ENCODE data around the gene ELAVL4. TPM values are rescaled to one million over a fixed set of nuclear protein-coding genes. Genes with fewer than 3 reads are reported as not detected.

ELAVL4 gene
- not detected in 2 replicates for total RNA-seq (2021)
- Bru-seq, nascent RNA, result percentile 6 among the genes with signal in this experiment
- percentile 3 among the genes with signal in this experiment for BruChase-seq, experiment 1, labeled RNA remaining after a 2-hour chase
- percentile 3 among the genes with signal in this experiment for BruChase-seq, experiment 2, labeled RNA remaining after a 6-hour chase
- long read RNA-seq, result 0 reads

DNA sequence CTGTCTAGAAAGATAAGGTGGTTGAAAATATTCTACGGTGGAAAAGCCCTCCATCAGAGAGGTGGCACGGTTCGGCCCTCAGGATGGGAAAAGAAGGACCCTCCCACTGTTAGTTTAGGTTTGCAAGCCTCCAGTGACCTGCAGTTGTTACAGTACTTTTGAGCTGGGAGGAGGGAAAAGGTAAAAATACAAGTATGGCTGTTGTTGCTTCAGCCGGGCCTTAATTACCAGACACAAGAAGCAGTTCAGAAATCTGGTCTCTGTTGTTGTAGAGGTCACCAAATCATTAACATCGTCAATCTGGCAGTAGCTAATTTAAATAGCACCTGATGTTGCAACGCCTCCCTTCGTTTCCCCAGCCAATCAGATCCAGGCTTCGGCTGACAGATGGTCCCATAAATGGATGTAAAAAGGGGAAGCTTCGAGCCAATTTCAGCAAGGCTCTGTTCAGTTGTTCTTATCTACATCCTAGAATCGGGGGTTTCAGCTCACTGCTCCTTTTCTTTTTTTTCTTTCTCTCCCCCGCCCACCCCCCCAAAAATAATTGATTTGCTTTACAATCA is at the start of gene ELAVL4:
ELAVL4 (plus strand) TSS at position 424 of the 563 bp plus-strand sequence. CDS start 270 bp downstream, outside the sequence.
- H3K4me1 ChIP-seq (ENCODE audit: insufficient read depth, low read length, poor library complexity, severe bottlenecking), result no peaks in the 10 kb centered on the region
- CTCF ChIA-PET, result no interaction called here

DNA sequence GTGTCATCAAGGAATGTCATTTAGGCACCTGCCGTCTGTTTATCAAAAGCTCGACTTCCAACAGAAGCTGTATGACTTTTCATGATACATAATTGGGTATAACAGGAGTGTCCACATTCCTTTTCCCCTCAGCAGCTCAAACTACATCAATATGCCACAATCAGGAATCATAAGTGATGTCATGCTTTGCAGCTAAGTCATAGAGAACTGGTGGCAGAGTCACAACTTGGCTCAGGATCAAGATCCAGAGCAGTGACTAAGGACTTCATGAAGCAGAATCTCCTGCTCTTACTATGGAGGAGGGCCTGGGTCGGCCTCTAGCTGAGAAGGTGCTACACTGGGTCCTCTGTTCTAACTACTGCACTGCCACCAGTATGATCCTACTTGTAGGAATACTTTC is 48.4 kb upstream of the ELAVL4 start:
- POLR2A ChIA-PET (ENCODE audit: low non-redundant PET), result no interaction called here
- no peak overlapping the region for H3K4me3 ChIP-seq (ENCODE audit: low read depth, low read length, poor library complexity, severe bottlenecking)
- peak; percentile 40 for DNase-seq (ENCODE audit: low spot score)
- no TSS peak for BruUV-seq (replicated peaks)
- H3K27ac ChIP-seq (ENCODE audit: low read depth, low read length, poor library complexity, severe bottlenecking), result no peak overlapping the region
- H3K4me1 ChIP-seq (ENCODE audit: insufficient read depth, low read length, poor library complexity, severe bottlenecking), result no peaks in the 10 kb centered on the region
- TF ChIP-seq, protein P1, sequence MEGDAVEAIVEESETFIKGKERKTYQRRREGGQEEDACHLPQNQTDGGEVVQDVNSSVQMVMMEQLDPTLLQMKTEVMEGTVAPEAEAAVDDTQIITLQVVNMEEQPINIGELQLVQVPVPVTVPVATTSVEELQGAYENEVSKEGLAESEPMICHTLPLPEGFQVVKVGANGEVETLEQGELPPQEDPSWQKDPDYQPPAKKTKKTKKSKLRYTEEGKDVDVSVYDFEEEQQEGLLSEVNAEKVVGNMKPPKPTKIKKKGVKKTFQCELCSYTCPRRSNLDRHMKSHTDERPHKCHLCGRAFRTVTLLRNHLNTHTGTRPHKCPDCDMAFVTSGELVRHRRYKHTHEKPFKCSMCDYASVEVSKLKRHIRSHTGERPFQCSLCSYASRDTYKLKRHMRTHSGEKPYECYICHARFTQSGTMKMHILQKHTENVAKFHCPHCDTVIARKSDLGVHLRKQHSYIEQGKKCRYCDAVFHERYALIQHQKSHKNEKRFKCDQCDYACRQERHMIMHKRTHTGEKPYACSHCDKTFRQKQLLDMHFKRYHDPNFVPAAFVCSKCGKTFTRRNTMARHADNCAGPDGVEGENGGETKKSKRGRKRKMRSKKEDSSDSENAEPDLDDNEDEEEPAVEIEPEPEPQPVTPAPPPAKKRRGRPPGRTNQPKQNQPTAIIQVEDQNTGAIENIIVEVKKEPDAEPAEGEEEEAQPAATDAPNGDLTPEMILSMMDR (conservative IDR thresholded peaks at IDR 0.05; ENCODE audit: low read depth, low read length), result no peak
- no peak for TF ChIP-seq EZH2 (IDR thresholded peaks at IDR 0.05; ENCODE audit: borderline replicate concordance, low read depth, low read length, poor library complexity, severe bottlenecking)
- intact Hi-C loops (cut with micrococcal nuclease; ENCODE audit: unreplicated experiment), result no loop called here
- no peaks in the 10 kb centered on the region for H3K36me3 ChIP-seq (ENCODE audit: insufficient read depth, low read length, poor library complexity, severe bottlenecking)
- H3K27me3 ChIP-seq (replicated peaks; ENCODE audit: insufficient read depth, low read depth, low read length, poor library complexity), result no peaks in the 10 kb centered on the region
- no peaks in the 10 kb centered on the region for H3K9me3 ChIP-seq (ENCODE audit: low read depth, low read length, poor library complexity, severe bottlenecking)
- CTCF ChIA-PET, result no interaction called here

More for the DNA sequence above, at the start of gene ELAVL4:
- TF ChIP-seq EZH2 (IDR thresholded peaks at IDR 0.05; ENCODE audit: borderline replicate concordance, low read depth, low read length, poor library complexity, severe bottlenecking), result no peak
- TF ChIP-seq, protein P1 (conservative IDR thresholded peaks at IDR 0.05; ENCODE audit: low read depth, low read length), result no peak
- Histone ChIP-seq H3K9me3 (ENCODE audit: low read depth, low read length, poor library complexity, severe bottlenecking) (no peaks in the 10 kb centered on the region), H3K27ac (ENCODE audit: low read depth, low read length, poor library complexity, severe bottlenecking) (no peak within 1 kb of the TSS), H3K4me3 (ENCODE audit: low read depth, low read length, poor library complexity, severe bottlenecking) (no peak within 1 kb of the TSS), H3K36me3 (ENCODE audit: insufficient read depth, low read length, poor library complexity, severe bottlenecking) (no peaks in the 10 kb centered on the region), H3K27me3 (replicated peaks; ENCODE audit: insufficient read depth, low read depth, low read length, poor library complexity) (peaks cover 79% of the 10 kb centered on the region)
- BruUV-seq (replicated peaks), result no TSS peak
- POLR2A ChIA-PET (ENCODE audit: low non-redundant PET), result no interaction called here
- DNase-seq (ENCODE audit: low spot score), result peak; percentile 1
- intact Hi-C loops (cut with micrococcal nuclease; ENCODE audit: unreplicated experiment), result no loop called here

DNA sequence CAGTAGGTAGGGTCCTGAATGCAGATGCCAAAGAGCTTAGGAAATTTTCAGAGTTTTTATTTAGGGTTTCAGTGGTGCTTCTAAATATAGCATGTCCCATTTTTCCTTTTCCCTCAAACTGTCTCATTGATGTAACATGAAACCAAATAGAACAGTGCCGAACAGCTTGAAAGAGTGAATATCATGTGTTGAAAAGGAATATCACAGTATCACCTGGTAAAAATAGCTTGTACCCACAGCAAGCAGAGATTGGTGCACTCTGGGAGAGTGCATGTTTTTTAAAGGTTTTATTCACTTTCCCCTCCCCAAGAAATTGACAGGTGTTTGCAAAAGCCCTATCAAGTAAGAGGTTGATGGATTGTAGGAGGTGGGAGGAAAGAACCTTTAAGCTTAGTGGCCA is 41.9 kb upstream of the ELAVL4 start:
- no peak for DNase-seq (ENCODE audit: low spot score)
- ChIA-PET CTCF (no interaction called here), POLR2A (ENCODE audit: low non-redundant PET) (no interaction called here)
- H3K9me3 ChIP-seq (ENCODE audit: low read depth, low read length, poor library complexity, severe bottlenecking), result no peaks in the 10 kb centered on the region
- TF ChIP-seq, protein P1 (conservative IDR thresholded peaks at IDR 0.05; ENCODE audit: low read depth, low read length), result no peak
- TF ChIP-seq EZH2 (IDR thresholded peaks at IDR 0.05; ENCODE audit: borderline replicate concordance, low read depth, low read length, poor library complexity, severe bottlenecking), result no peak
- intact Hi-C loops (cut with micrococcal nuclease; ENCODE audit: unreplicated experiment), result no loop called here
- no peaks in the 10 kb centered on the region for H3K36me3 ChIP-seq (ENCODE audit: insufficient read depth, low read length, poor library complexity, severe bottlenecking)
- no peaks in the 10 kb centered on the region for H3K27me3 ChIP-seq (replicated peaks; ENCODE audit: insufficient read depth, low read depth, low read length, poor library complexity)
- H3K4me1 ChIP-seq (ENCODE audit: insufficient read depth, low read length, poor library complexity, severe bottlenecking), result no peaks in the 10 kb centered on the region
- no TSS peak for BruUV-seq (replicated peaks)
- H3K27ac ChIP-seq (ENCODE audit: low read depth, low read length, poor library complexity, severe bottlenecking), result no peak overlapping the region
- H3K4me3 ChIP-seq (ENCODE audit: low read depth, low read length, poor library complexity, severe bottlenecking), result no peak overlapping the region

Data from A673 (cell line).